22Rv1 (cell line): Measurements from ENCODE around the gene SMPDL3A.

Experiments
- ZFX ChIP-seq: fragments of 450-650 bp; IDR thresholded peaks from 2 replicates; pipeline ENCODE4 v1.6.1; 2017; ENCODE audit warnings: antibody characterized with exemption, borderline replicate concordance
- TF ChIP-seq, protein P1 (sequence below): fragments of 450-650 bp; IDR thresholded peaks from 2 replicates; pipeline ENCODE4 v1.5.1; 2017; ENCODE audit warnings: mild to moderate bottlenecking

GRCh38 chr6:122785891-122786290, 3.2 kb upstream of the SMPDL3A start:
- TF ChIP-seq, protein P1, sequence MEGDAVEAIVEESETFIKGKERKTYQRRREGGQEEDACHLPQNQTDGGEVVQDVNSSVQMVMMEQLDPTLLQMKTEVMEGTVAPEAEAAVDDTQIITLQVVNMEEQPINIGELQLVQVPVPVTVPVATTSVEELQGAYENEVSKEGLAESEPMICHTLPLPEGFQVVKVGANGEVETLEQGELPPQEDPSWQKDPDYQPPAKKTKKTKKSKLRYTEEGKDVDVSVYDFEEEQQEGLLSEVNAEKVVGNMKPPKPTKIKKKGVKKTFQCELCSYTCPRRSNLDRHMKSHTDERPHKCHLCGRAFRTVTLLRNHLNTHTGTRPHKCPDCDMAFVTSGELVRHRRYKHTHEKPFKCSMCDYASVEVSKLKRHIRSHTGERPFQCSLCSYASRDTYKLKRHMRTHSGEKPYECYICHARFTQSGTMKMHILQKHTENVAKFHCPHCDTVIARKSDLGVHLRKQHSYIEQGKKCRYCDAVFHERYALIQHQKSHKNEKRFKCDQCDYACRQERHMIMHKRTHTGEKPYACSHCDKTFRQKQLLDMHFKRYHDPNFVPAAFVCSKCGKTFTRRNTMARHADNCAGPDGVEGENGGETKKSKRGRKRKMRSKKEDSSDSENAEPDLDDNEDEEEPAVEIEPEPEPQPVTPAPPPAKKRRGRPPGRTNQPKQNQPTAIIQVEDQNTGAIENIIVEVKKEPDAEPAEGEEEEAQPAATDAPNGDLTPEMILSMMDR = no peak
- TF ChIP-seq ZFX = no peak
